Nephron (organoid): ENCODE data around the gene FASTKD2.

Source experiments
- H3K27ac Mint-ChIP-seq, 3 experiments: 2 replicates each; pipeline ENCODE4 v1.8.0; 2020; ENCODE audit warnings: mixed read lengths in 3 of 3, mild to moderate bottlenecking in 2 of 3, moderate library complexity in 1 of 3
- H3K27me3 Mint-ChIP-seq: 2 replicates; pipeline ENCODE4 v1.8.0; 2021; ENCODE audit warnings: low read depth, mild to moderate bottlenecking, moderate library complexity, mixed read lengths
- H3K36me3 Mint-ChIP-seq: 2 replicates; pipeline ENCODE4 v1.8.0; 2020; ENCODE audit warnings: low read depth, mixed read lengths
- H3K4me1 Mint-ChIP-seq: 2 replicates; pipeline ENCODE4 v1.8.0; 2020; ENCODE audit warnings: mixed read lengths
- H3K4me3 Mint-ChIP-seq, 3 experiments: 2 replicates each; pipeline ENCODE4 v1.8.0; 2020; ENCODE audit warnings: mild to moderate bottlenecking in 3 of 3, mixed read lengths in 3 of 3, moderate library complexity in 2 of 3
- H3K9me3 Mint-ChIP-seq: 2 replicates; pipeline ENCODE4 v1.8.0; 2020; ENCODE audit warnings: mixed read lengths
- TF ChIP-seq, protein P1 (sequence below), 3 experiments: fragments of 200-600 bp; sonication (generic); IDR thresholded peaks; one replicate each; pipeline ENCODE4 v1.5.0; 2021; ENCODE audit warnings: antibody characterized with exemption in 3 of 3; ENCODE audit not compliant: unreplicated experiment in 3 of 3

FASTKD2 gene

DNA sequence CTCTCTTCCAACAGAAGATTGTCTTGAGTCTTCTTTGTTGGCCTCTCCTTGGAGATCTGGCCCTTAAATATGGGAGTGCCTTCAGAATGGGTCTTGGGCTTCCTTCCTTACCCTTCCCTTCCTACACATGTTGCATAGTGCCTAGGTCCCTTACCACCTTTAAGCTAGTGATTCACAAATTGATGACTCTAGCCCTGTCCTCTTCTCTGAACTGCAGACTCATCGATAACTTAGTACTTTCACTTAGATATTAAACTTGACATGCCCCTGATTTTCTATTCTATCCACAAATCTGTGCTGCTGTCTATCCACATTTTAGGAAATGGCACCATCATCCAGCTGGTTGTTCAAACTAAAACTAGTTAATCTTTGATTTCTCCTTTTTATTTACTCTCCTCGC, 38.1 kb upstream of the FASTKD2 start:
- Mint-ChIP-seq H3K36me3 (no peaks in the 10 kb centered on the region), H3K4me3 (no peak overlapping the region), H3K27me3 (peaks cover 10% of the 10 kb centered on the region), H3K27ac (no peak overlapping the region), H3K9me3 (peaks cover 4% of the 10 kb centered on the region), H3K4me1 (no peaks in the 10 kb centered on the region)
- TF ChIP-seq, protein P1, sequence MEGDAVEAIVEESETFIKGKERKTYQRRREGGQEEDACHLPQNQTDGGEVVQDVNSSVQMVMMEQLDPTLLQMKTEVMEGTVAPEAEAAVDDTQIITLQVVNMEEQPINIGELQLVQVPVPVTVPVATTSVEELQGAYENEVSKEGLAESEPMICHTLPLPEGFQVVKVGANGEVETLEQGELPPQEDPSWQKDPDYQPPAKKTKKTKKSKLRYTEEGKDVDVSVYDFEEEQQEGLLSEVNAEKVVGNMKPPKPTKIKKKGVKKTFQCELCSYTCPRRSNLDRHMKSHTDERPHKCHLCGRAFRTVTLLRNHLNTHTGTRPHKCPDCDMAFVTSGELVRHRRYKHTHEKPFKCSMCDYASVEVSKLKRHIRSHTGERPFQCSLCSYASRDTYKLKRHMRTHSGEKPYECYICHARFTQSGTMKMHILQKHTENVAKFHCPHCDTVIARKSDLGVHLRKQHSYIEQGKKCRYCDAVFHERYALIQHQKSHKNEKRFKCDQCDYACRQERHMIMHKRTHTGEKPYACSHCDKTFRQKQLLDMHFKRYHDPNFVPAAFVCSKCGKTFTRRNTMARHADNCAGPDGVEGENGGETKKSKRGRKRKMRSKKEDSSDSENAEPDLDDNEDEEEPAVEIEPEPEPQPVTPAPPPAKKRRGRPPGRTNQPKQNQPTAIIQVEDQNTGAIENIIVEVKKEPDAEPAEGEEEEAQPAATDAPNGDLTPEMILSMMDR (IDR thresholded peaks at IDR 0.05; ENCODE audit: unreplicated experiment in 3 of 3), result no peak

DNA sequence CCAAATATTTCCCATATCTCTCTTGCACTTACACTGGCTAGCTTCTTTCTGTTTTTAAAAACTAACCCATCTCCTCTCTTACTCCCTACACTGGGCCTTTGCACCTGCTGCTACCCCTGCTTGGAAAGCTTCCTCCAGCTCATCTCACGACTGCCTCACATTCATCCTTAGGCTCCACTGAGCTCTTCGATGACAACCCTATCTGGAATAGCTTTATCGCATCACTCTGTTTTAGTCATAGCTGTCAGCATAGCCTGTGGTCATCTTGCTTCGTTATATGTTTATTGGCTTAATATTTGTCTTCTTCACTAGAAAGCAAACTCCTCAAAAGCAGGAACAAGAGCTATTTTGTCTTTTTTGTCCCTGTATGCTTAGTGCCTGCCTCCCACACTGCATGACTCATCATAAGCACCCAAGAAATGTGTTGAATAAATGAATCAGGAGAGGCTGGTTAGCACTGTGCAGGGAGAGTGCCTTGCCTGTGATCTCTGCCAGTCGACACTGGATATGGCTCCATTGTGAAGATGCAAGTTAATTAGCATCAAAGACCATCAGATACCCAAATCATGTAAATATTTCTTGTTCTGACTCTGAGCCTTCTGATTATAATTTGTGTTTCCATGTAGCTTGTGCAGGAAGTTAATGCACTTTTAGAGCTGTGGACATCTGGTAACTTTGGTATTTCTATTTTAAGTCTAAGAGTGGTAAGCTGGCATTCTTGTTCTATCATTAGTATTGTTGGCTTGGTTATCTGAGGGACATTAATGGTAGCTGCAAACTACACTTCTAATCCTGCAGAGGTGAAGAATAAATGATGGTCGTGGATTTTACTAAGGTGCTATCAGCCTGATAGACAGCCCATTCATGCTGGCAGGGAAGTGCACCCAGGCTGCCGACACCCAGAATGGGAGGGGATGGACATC, 36.9 kb upstream of the FASTKD2 start:
- Mint-ChIP-seq H3K27me3 (peaks cover 10% of the 10 kb centered on the region), H3K9me3 (peaks cover 4% of the 10 kb centered on the region), H3K4me3 (no peak overlapping the region), H3K36me3 (no peaks in the 10 kb centered on the region), H3K27ac (no peak overlapping the region), H3K4me1 (no peaks in the 10 kb centered on the region)
- TF ChIP-seq, protein P1 (IDR thresholded peaks at IDR 0.05; ENCODE audit: unreplicated experiment in 3 of 3), result no peak

- no peak overlapping the region for H3K27ac Mint-ChIP-seq
- H3K4me1 Mint-ChIP-seq, result no peaks in the 10 kb centered on the region
- H3K9me3 Mint-ChIP-seq, result peaks cover 4% of the 10 kb centered on the region
- no peaks in the 10 kb centered on the region for H3K36me3 Mint-ChIP-seq
- H3K27me3 Mint-ChIP-seq, result peaks cover 11% of the 10 kb centered on the region
- TF ChIP-seq, protein P1 (IDR thresholded peaks at IDR 0.05; ENCODE audit: unreplicated experiment in 3 of 3), result no peak
- no peak overlapping the region for H3K4me3 Mint-ChIP-seq
Observed at GRCh38 chr2:206733341-206733740, 32.1 kb upstream of the FASTKD2 start.

DNA sequence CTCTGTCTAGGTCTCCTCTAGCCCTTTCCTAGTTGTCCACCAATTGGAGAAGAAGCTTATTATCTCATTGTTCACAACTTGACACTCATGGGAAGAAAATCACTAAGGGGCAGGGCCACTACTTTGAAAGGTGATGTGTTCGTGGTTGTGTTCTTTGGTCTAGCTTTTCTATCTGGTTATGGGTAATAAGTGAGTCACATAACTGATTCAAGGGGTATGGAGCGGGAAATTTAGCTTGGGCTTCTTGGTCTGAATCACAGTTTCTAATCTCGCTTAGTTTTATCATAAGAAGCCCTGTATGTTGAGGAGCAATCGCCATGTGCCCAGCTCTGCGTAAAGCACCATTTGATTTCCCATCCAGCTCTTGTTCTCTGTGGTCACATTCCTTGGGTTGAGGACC, 28.5 kb upstream of the FASTKD2 start:
- Mint-ChIP-seq H3K9me3 (no peaks in the 10 kb centered on the region), H3K4me1 (no peaks in the 10 kb centered on the region), H3K36me3 (no peaks in the 10 kb centered on the region), H3K27me3 (peaks cover 8% of the 10 kb centered on the region), H3K4me3 (no peak overlapping the region), H3K27ac (no peak overlapping the region)
- TF ChIP-seq, protein P1 (IDR thresholded peaks at IDR 0.05; ENCODE audit: unreplicated experiment in 3 of 3), result no peak

GRCh38 chr2:206739271-206739670, 26.1 kb upstream of the FASTKD2 start:
- TF ChIP-seq, protein P1 (IDR thresholded peaks at IDR 0.05; ENCODE audit: unreplicated experiment in 3 of 3), result no peak
- H3K27me3 Mint-ChIP-seq, result peaks cover 8% of the 10 kb centered on the region
- H3K9me3 Mint-ChIP-seq, result no peaks in the 10 kb centered on the region
- H3K36me3 Mint-ChIP-seq, result no peaks in the 10 kb centered on the region
- no peak overlapping the region for H3K4me3 Mint-ChIP-seq
- peaks cover 6% of the 10 kb centered on the region for H3K4me1 Mint-ChIP-seq
- H3K27ac Mint-ChIP-seq, result no peak overlapping the region

DNA sequence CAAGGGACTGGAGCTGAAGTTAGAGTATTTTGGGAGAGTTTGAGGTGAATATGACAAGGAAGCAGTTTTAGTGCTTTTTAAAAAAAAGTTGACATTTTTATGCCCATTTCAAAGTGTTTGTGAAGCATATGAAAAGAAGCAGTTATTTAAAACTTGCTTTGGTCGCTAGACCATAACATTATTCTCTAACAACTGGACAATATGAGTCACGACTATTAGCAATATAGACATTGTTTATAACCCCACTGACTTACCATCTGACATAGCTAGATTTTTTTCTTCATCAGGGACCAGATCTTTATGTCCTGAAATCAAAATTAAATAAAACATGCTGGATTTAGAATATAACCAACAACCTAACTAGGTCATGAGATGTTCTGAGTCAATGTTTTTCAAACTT, 24.6 kb upstream of the FASTKD2 start:
- H3K27me3 Mint-ChIP-seq, result peaks cover 8% of the 10 kb centered on the region

More for the DNA sequence above, 24.6 kb upstream of the FASTKD2 start:
- Mint-ChIP-seq H3K9me3 (no peaks in the 10 kb centered on the region), H3K36me3 (no peaks in the 10 kb centered on the region), H3K4me3 (no peak overlapping the region), H3K4me1 (peaks cover 6% of the 10 kb centered on the region), H3K27ac (no peak overlapping the region)
- TF ChIP-seq, protein P1 (IDR thresholded peaks at IDR 0.05; ENCODE audit: unreplicated experiment in 3 of 3), result no peak
